Measurements from ENCODE around the gene TMEM150B. TPM values are rescaled to one million over a fixed set of nuclear protein-coding genes. Genes with fewer than 3 reads are reported as not detected.
A peak's percentile ranks its signal among the peaks of the same experiment; 100 is the strongest.

TMEM150B gene
- total RNA-seq, 1 donor from 2014 or later, result not detected

DNA sequence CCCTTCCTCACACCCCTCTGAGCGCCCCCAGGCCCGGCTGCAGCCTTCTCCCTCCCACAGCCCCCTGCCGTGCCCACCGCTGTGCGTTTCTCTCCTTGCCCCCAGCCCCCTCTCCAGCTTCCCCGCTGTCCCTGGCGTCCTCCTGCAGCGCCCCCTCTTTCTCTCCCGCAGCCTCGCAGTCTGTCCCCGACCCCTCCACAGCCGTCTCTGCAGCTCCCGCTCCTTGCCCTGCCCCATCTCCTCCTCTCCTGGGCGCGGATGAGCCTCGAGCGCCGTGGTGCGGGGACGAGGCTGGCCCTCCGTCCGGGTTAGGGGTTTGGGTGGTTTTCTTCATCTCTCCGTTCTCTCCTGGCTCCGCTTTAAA, 15.6 kb upstream of the TMEM150B start:
- H3K36me3 Mint-ChIP-seq (ENCODE audit: low read depth, unreplicated experiment), result peaks cover 8% of the 10 kb centered on the region
- Histone ChIP-seq H3K4me2 (ENCODE audit: low read length) (peak overlapping the region; percentile 100), H4K20me1 (ENCODE audit: insufficient read depth, low read length) (peaks cover 6% of the 10 kb centered on the region), H3K79me2 (ENCODE audit: insufficient read depth, low read length) (peaks cover 10% of the 10 kb centered on the region), H3K27me3 (ENCODE audit: insufficient read depth, low read length) (peaks cover 4% of the 10 kb centered on the region), H3K9ac (ENCODE audit: low read length) (peak overlapping the region; percentile 92), H3K36me3 (ENCODE audit: insufficient read depth, low read length) (no peaks in the 10 kb centered on the region), H3K9me3 (ENCODE audit: insufficient read depth, low read depth, low read length) (no peaks in the 10 kb centered on the region), H3K4me3 (ENCODE audit: insufficient read depth, low read depth, low read length) (peak overlapping the region; percentile 69), H3K4me1 (ENCODE audit: insufficient read depth, low read length) (peaks cover 25% of the 10 kb centered on the region), H2AFZ (ENCODE audit: low read depth, low read length) (no peak overlapping the region), H3K27ac (ENCODE audit: low read depth, low read length) (no peak overlapping the region)
- no peaks in the 10 kb centered on the region for H3K27me3 Mint-ChIP-seq (ENCODE audit: low read depth, unreplicated experiment)
- DNase-seq (ENCODE audit: low read depth) (no peak), FAIRE-seq (no peak)
- H3K27ac Mint-ChIP-seq (ENCODE audit: unreplicated experiment), result peak overlapping the region; percentile 53
- peak overlapping the region; percentile 88 for H3K4me3 Mint-ChIP-seq (ENCODE audit: unreplicated experiment)
- H3K4me1 Mint-ChIP-seq (ENCODE audit: low read depth, unreplicated experiment), result peaks cover 17% of the 10 kb centered on the region
- TF ChIP-seq, protein P1, sequence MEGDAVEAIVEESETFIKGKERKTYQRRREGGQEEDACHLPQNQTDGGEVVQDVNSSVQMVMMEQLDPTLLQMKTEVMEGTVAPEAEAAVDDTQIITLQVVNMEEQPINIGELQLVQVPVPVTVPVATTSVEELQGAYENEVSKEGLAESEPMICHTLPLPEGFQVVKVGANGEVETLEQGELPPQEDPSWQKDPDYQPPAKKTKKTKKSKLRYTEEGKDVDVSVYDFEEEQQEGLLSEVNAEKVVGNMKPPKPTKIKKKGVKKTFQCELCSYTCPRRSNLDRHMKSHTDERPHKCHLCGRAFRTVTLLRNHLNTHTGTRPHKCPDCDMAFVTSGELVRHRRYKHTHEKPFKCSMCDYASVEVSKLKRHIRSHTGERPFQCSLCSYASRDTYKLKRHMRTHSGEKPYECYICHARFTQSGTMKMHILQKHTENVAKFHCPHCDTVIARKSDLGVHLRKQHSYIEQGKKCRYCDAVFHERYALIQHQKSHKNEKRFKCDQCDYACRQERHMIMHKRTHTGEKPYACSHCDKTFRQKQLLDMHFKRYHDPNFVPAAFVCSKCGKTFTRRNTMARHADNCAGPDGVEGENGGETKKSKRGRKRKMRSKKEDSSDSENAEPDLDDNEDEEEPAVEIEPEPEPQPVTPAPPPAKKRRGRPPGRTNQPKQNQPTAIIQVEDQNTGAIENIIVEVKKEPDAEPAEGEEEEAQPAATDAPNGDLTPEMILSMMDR (IDR thresholded peaks at IDR 0.05; ENCODE audit: insufficient read depth, low read depth, low read length), result no peak
- TF ChIP-seq EZH2 (IDR thresholded peaks at IDR 0.05; ENCODE audit: insufficient read depth, low read length), result no peak
- peaks cover 3% of the 10 kb centered on the region for H3K9me3 Mint-ChIP-seq (ENCODE audit: unreplicated experiment)

DNA sequence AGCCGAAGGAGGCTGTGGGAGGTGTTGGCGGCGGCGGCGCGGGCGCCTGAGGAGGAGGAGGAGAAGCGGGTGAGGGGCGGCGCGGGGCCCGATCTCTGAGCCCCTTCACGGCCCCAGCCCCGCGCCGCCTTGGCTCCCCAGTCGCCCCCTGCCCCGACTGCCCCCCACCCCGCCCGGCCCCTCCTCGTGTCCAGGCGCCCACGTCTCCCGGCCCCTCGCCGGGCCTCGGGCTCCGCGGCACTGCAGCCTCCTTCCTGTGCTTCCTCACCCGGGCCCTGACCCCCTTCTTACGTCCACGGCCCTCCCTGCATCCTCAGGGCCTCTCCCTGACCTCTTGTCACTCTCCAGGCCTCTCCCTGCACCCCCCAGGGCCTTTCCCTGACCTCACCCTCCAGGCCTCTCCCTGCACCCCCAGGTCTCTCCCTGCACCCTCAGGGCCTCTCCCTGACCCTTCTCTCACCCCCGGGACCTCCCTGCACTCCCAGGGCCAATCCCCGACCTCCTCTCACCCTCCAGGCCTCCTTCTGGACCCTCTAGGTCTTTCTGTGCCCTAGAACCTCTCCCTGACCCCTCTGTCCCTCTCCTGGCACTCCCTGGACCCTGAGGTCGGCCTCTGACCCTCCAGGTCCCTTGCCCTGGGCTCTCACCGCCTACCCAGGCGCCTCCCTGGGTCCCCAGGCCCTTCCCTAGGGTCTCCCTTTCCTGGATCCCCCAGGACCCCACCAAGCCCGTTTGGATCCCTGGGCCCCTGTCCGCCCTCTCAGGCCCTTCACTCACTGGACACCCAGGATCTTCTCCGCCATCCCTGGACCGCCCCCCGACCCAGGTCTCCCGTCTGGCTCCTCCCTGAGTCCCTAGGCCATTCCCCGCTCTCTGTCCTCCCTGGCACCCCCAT, 15.0 kb upstream of the TMEM150B start:
- H3K79me2 ChIP-seq (ENCODE audit: insufficient read depth, low read length), result peaks cover 10% of the 10 kb centered on the region
- Mint-ChIP-seq H3K4me1 (ENCODE audit: low read depth, unreplicated experiment) (peaks cover 12% of the 10 kb centered on the region), H3K27ac (ENCODE audit: unreplicated experiment) (peak overlapping the region; percentile 83), H3K36me3 (ENCODE audit: low read depth, unreplicated experiment) (peaks cover 8% of the 10 kb centered on the region), H3K27me3 (ENCODE audit: low read depth, unreplicated experiment) (no peaks in the 10 kb centered on the region), H3K4me3 (ENCODE audit: unreplicated experiment) (peak overlapping the region; percentile 95), H3K9me3 (ENCODE audit: unreplicated experiment) (peaks cover 3% of the 10 kb centered on the region)
- H3K4me3 ChIP-seq (ENCODE audit: insufficient read depth, low read depth, low read length), result peak overlapping the region; percentile 69
- peak overlapping the region; percentile 70 for H3K27ac ChIP-seq (ENCODE audit: low read depth, low read length)
- H3K9ac ChIP-seq (ENCODE audit: low read length), result peak overlapping the region; percentile 92
- peaks cover 25% of the 10 kb centered on the region for H3K4me1 ChIP-seq (ENCODE audit: insufficient read depth, low read length)
- peak overlapping the region; percentile 32 for H2AFZ ChIP-seq (ENCODE audit: low read depth, low read length)
- H3K27me3 ChIP-seq (ENCODE audit: insufficient read depth, low read length), result peaks cover 4% of the 10 kb centered on the region
- FAIRE-seq, result no peak
- no peaks in the 10 kb centered on the region for H3K9me3 ChIP-seq (ENCODE audit: insufficient read depth, low read depth, low read length)
- DNase-seq (ENCODE audit: low read depth), result no peak
- peak overlapping the region; percentile 100 for H3K4me2 ChIP-seq (ENCODE audit: low read length)
- TF ChIP-seq, protein P1 (IDR thresholded peaks at IDR 0.05; ENCODE audit: insufficient read depth, low read depth, low read length), result no peak
- no peak for TF ChIP-seq EZH2 (IDR thresholded peaks at IDR 0.05; ENCODE audit: insufficient read depth, low read length)
- H4K20me1 ChIP-seq (ENCODE audit: insufficient read depth, low read length), result peaks cover 6% of the 10 kb centered on the region
- no peaks in the 10 kb centered on the region for H3K36me3 ChIP-seq (ENCODE audit: insufficient read depth, low read length)

All from astrocyte (in vitro differentiated cells and primary cell).